GM23338 (cell line): ENCODE measurements around the gene STAC. TPM values are rescaled to one million over a fixed set of nuclear protein-coding genes. Genes with fewer than 3 reads are reported as not detected.

Experiments used
- ATAC-seq: fragments of 200-7000 bp; cut with Tn5 transposase; 3 replicates; pipeline ENCODE4 v1.9.1; 2020
- DNase-seq: peaks from one replicate; pipeline ENCODE4 v3.0.0-alpha.2; 2015; ENCODE audit warnings: low spot score
- H2AFZ ChIP-seq: fragments of 200-600 bp; sonication (generic); 2 replicates; pipeline ENCODE4 v1.8.0; 2016; ENCODE audit warnings: antibody characterized with exemption, mild to moderate bottlenecking, moderate library complexity
- H3F3A ChIP-seq: fragments of 200-600 bp; sonication (generic); replicated peaks from 2 replicates; pipeline ENCODE4 v1.8.0; 2017; ENCODE audit warnings: antibody characterized with exemption, mixed run types, low read depth
- H3K27ac ChIP-seq: fragments of 200-600 bp; sonication (generic); 2 replicates; pipeline ENCODE4 v1.6.1; 2016; ENCODE audit warnings: low read depth
- H3K27me3 ChIP-seq: fragments of 200-600 bp; sonication (generic); 2 replicates; pipeline ENCODE4 v1.8.0; 2016; ENCODE audit warnings: mild to moderate bottlenecking, mixed run types, moderate library complexity; ENCODE audit not compliant: insufficient read depth
- H3K36me3 ChIP-seq: fragments of 200-600 bp; sonication (generic); 2 replicates; pipeline ENCODE4 v1.8.0; 2016; ENCODE audit warnings: mild to moderate bottlenecking; ENCODE audit not compliant: insufficient read depth
- H3K4me1 ChIP-seq: fragments of 200-600 bp; sonication (generic); 2 replicates; pipeline ENCODE4 v1.8.0; 2016; ENCODE audit warnings: mild to moderate bottlenecking, moderate library complexity; ENCODE audit not compliant: insufficient read depth
- H3K4me2 ChIP-seq: fragments of 200-600 bp; sonication (generic); 2 replicates; pipeline ENCODE4 v1.7.1; 2017; ENCODE audit warnings: mixed run types
- H3K4me3 ChIP-seq: fragments of 200-600 bp; sonication (generic); 2 replicates; pipeline ENCODE4 v1.6.1; 2016; ENCODE audit warnings: mixed run types
- H3K79me2 ChIP-seq: fragments of 200-600 bp; sonication (generic); replicated peaks from 2 replicates; pipeline ENCODE4 v1.8.0; 2017; ENCODE audit warnings: mild to moderate bottlenecking; ENCODE audit not compliant: insufficient read depth
- H3K9me2 ChIP-seq: fragments of 200-600 bp; sonication (generic); 2 replicates; pipeline ENCODE4 v1.8.0; 2017; ENCODE audit not compliant: insufficient read depth
- H4K20me1 ChIP-seq: fragments of 200-600 bp; sonication (generic); replicated peaks from 2 replicates; pipeline ENCODE4 v1.8.0; 2017; ENCODE audit warnings: mild to moderate bottlenecking; ENCODE audit not compliant: insufficient read depth
- H3K27ac Mint-ChIP-seq: 2 replicates; pipeline ENCODE4 v1.8.0; 2020; ENCODE audit warnings: inconsistent platforms, mild to moderate bottlenecking, moderate library complexity, mixed read lengths
- H3K27me3 Mint-ChIP-seq: 3 replicates; pipeline ENCODE4 v1.8.0; 2022; ENCODE audit warnings: low read depth, mild to moderate bottlenecking, moderate library complexity, mixed read lengths, inconsistent platforms; ENCODE audit not compliant: insufficient read depth, poor library complexity
- H3K36me3 Mint-ChIP-seq: 3 replicates; pipeline ENCODE4 v1.8.0; 2021; ENCODE audit warnings: low read depth, mild to moderate bottlenecking, inconsistent platforms, moderate library complexity, mixed read lengths
- H3K4me1 Mint-ChIP-seq: 3 replicates; pipeline ENCODE4 v1.8.0; 2020; ENCODE audit warnings: mild to moderate bottlenecking, inconsistent platforms, mixed read lengths
- H3K4me3 Mint-ChIP-seq: 3 replicates; pipeline ENCODE4 v1.8.0; 2021; ENCODE audit warnings: moderate library complexity, mild to moderate bottlenecking, inconsistent platforms, mixed read lengths
- H3K9me3 Mint-ChIP-seq: 3 replicates; pipeline ENCODE4 v1.8.0; 2020; ENCODE audit warnings: moderate library complexity, mild to moderate bottlenecking, inconsistent platforms, mixed read lengths
- CREB1 ChIP-seq: fragments of 250-450 bp; sonication (Bioruptor Pico); IDR thresholded peaks from 2 replicates; pipeline ENCODE4 v1.5.0; 2020; ENCODE audit warnings: low read depth, mild to moderate bottlenecking, moderate library complexity
- NANOG ChIP-seq: IDR thresholded peaks from 2 replicates; pipeline ENCODE4 v1.6.1; 2016; ENCODE audit warnings: antibody characterized with exemption, borderline replicate concordance
- POLR2AphosphoS5 ChIP-seq: IDR thresholded peaks from 2 replicates; pipeline ENCODE4 v1.6.1; 2016; ENCODE audit warnings: antibody characterized with exemption, low read depth
- ZNF331 ChIP-seq: fragments of 250-450 bp; sonication (Bioruptor Pico); IDR thresholded peaks from 2 replicates; pipeline ENCODE4 v1.5.0; 2020; ENCODE audit warnings: low read depth, mild to moderate bottlenecking, moderate library complexity
- ZNF462 ChIP-seq: fragments of 250-450 bp; sonication (Bioruptor Pico); IDR thresholded peaks from 2 replicates; pipeline ENCODE4 v1.5.0; 2020; ENCODE audit warnings: mild to moderate bottlenecking, moderate library complexity
- polyA plus RNA-seq: library from polyadenylated mRNA; unstranded; fragments of >200 nt; fragmentation: Nextera tagmentation; extraction: Ambion mirVana; gene quantifications from 2 replicates; pipeline ENCODE4 v1.2.1, GENCODE V29; 2016
- total RNA-seq: library from RNA; depleted of rRNA; stranded (reverse); fragments of >200 nt; shearing (Covaris generic); gene quantifications from 2 replicates; pipeline ENCODE4 v1.2.3, GENCODE V29; 2014

STAC gene
- total and polyA plus RNA-seq, 2 experiments from 2014 or later: 5.6 to 22.9 TPM

- no peak for TF ChIP-seq ZNF462 (CRISPR knock-in tag)
These were observed 75.1 kb downstream of the STAC start (continued) for GRCh38 chr3:36455406-36455805.

- Mint-ChIP-seq H3K27me3 (peaks cover 3% of the 10 kb centered on the region), H3K9me3 (no peaks in the 10 kb centered on the region), H3K4me1 (no peaks in the 10 kb centered on the region), H3K4me3 (no peak overlapping the region), H3K27ac (no peak overlapping the region), H3K36me3 (peaks cover 8% of the 10 kb centered on the region)
- no peaks in the 10 kb centered on the region for H3F3A ChIP-seq
- no peak overlapping the region for H3K27ac ChIP-seq
- no peaks in the 10 kb centered on the region for H3K36me3 ChIP-seq
- H3K9me2 ChIP-seq: no peaks in the 10 kb centered on the region
- TF ChIP-seq POLR2AphosphoS5 (no peak), ZNF331 (CRISPR knock-in tag) (no peak), CREB1 (CRISPR knock-in tag) (no peak), NANOG (no peak), ZNF462 (CRISPR knock-in tag) (no peak)
- H3K27me3 ChIP-seq: no peaks in the 10 kb centered on the region
- no peaks in the 10 kb centered on the region for H4K20me1 ChIP-seq
- no peaks in the 10 kb centered on the region for H3K4me1 ChIP-seq
- H2AFZ ChIP-seq: no peak overlapping the region
- no peak overlapping the region for H3K4me2 ChIP-seq
- no peaks in the 10 kb centered on the region for H3K79me2 ChIP-seq
- no peak for DNase-seq
- H3K4me3 ChIP-seq: no peak overlapping the region
- no peak for ATAC-seq
These were observed 76.5 kb downstream of the STAC start for GRCh38 chr3:36456784-36457183.
